Embryonic facial prominence (tissue), 1 donor: ENCODE data around the gene INPP5E.

Source experiments
- DNase-seq: peaks from one replicate; pipeline ENCODE4 v3.0.0-alpha.2; 2016; ENCODE audit errors: extremely low spot score

The INPP5E gene

GRCh38 chr9:136472640-136473353 is 33.2 kb upstream of the INPP5E start:
- no peak for DNase-seq

GRCh38 chr9:136471802-136472487 is 32.3 kb upstream of the INPP5E start:
- no peak for DNase-seq

GRCh38 chr9:136470792-136471469 is 31.3 kb upstream of the INPP5E start:
- no peak for DNase-seq

- DNase-seq, result no peak
These were observed 30.7 kb upstream of the INPP5E start for GRCh38 chr9:136470356-136470755.

- DNase-seq, result no peak
These were observed 28.1 kb upstream of the INPP5E start for GRCh38 chr9:136467766-136468165.

- no peak for DNase-seq
These were observed 26.5 kb upstream of the INPP5E start for GRCh38 chr9:136466155-136466541.

- DNase-seq, result no peak
These were observed 26.0 kb upstream of the INPP5E start for GRCh38 chr9:136465500-136466154.

GRCh38 chr9:136464241-136464640 is 24.6 kb upstream of the INPP5E start:
- DNase-seq, result no peak

- DNase-seq, result no peak
These were observed 23.9 kb upstream of the INPP5E start for GRCh38 chr9:136463578-136463977.

- no peak for DNase-seq
These were observed 23.0 kb upstream of the INPP5E start for GRCh38 chr9:136462664-136463063.

GRCh38 chr9:136460772-136461325 is 21.2 kb upstream of the INPP5E start:
- no peak for DNase-seq

GRCh38 chr9:136459425-136459824 is 19.8 kb upstream of the INPP5E start:
- no peak for DNase-seq

- DNase-seq, result no peak
These were observed 17.7 kb upstream of the INPP5E start for GRCh38 chr9:136457326-136457725.

- no peak for DNase-seq
These were observed 16.6 kb upstream of the INPP5E start for GRCh38 chr9:136456258-136456657.

- DNase-seq, result no peak
These were observed 15.7 kb upstream of the INPP5E start for GRCh38 chr9:136455043-136456002.

GRCh38 chr9:136454026-136454796 is 14.6 kb upstream of the INPP5E start:
- DNase-seq, result no peak

GRCh38 chr9:136453326-136453725 is 13.7 kb upstream of the INPP5E start:
- no peak for DNase-seq

GRCh38 chr9:136451221-136451877 is 11.7 kb upstream of the INPP5E start:
- no peak for DNase-seq

- DNase-seq, result no peak
These were observed 9.0 kb upstream of the INPP5E start for GRCh38 chr9:136448655-136449054.
